GM23248 (cell line): ENCODE data around the gene OPN5.

Experiments
- EZH2 ChIP-seq: fragments of 200-600 bp; sonication (generic); IDR thresholded peaks from 2 replicates; pipeline ENCODE4 v1.6.1; 2018; ENCODE audit warnings: antibody characterized with exemption, mild to moderate bottlenecking; ENCODE audit not compliant: insufficient read depth, poor library complexity, severe bottlenecking
- EZH2phosphoT487 ChIP-seq: fragments of 200-600 bp; sonication (generic); IDR thresholded peaks from 2 replicates; pipeline ENCODE4 v1.6.1; 2018; ENCODE audit warnings: antibody characterized with exemption, moderate library complexity, mild to moderate bottlenecking, low read depth; ENCODE audit not compliant: insufficient read depth

- no peak for TF ChIP-seq EZH2
- no peak for TF ChIP-seq EZH2phosphoT487
Observed at GRCh38 chr6:47846752-47847151, 64.9 kb downstream of the OPN5 start.
